Measurements from ENCODE around the gene KRT74.

KRT74 gene

GRCh38 chr12:52573743-52574142, at the start of gene KRT74:
KRT74 (minus strand) TSS chr12:52573843; CDS start chr12:52573777, 66 bp downstream.
- DNase-seq (ENCODE audit: low read depth): no peak

GRCh38 chr12:52622349-52622748, 48.7 kb upstream of the KRT74 start:
- no peak for DNase-seq (ENCODE audit: low read depth)

- DNase-seq (ENCODE audit: low read depth): no peak
These were observed 45.2 kb upstream of the KRT74 start for GRCh38 chr12:52618866-52619265.

GRCh38 chr12:52618216-52618615, 44.6 kb upstream of the KRT74 start, which contains the start of gene KRT73:
KRT73 (minus strand) TSS chr12:52618559; CDS start chr12:52618524, 35 bp downstream.
- no peak for DNase-seq (ENCODE audit: low read depth)

- no peak for DNase-seq (ENCODE audit: low read depth)
These were observed 43.8 kb upstream of the KRT74 start for GRCh38 chr12:52617403-52617785.

GRCh38 chr12:52616680-52617402, 43.2 kb upstream of the KRT74 start:
- no peak for DNase-seq (ENCODE audit: low read depth)

- DNase-seq (ENCODE audit: low read depth): no peak
These were observed 42.3 kb upstream of the KRT74 start for GRCh38 chr12:52615912-52616311.

- DNase-seq (ENCODE audit: low read depth): no peak
These were observed 41.7 kb upstream of the KRT74 start for GRCh38 chr12:52615208-52615868.

- no peak for DNase-seq (ENCODE audit: low read depth)
These were observed 41.0 kb upstream of the KRT74 start for GRCh38 chr12:52614381-52615207.

GRCh38 chr12:52613384-52614030, 39.9 kb upstream of the KRT74 start:
- DNase-seq (ENCODE audit: low read depth): no peak

- DNase-seq (ENCODE audit: low read depth): no peak
These were observed 39.1 kb upstream of the KRT74 start for GRCh38 chr12:52612431-52613383.

- no peak for DNase-seq (ENCODE audit: low read depth)
These were observed 37.4 kb upstream of the KRT74 start for GRCh38 chr12:52611080-52611468.

- no peak for DNase-seq (ENCODE audit: low read depth)
These were observed 35.4 kb upstream of the KRT74 start for GRCh38 chr12:52608826-52609630.

GRCh38 chr12:52608161-52608560, 34.5 kb upstream of the KRT74 start:
- no peak for DNase-seq (ENCODE audit: low read depth)

GRCh38 chr12:52607314-52607713, 33.7 kb upstream of the KRT74 start:
- DNase-seq (ENCODE audit: low read depth): no peak

- DNase-seq (ENCODE audit: low read depth): no peak
These were observed 33.1 kb upstream of the KRT74 start for GRCh38 chr12:52606581-52607218.

- no peak for DNase-seq (ENCODE audit: low read depth)
These were observed 32.5 kb upstream of the KRT74 start for GRCh38 chr12:52606096-52606495.

GRCh38 chr12:52605542-52605941, 31.9 kb upstream of the KRT74 start:
- DNase-seq (ENCODE audit: low read depth): no peak

- DNase-seq (ENCODE audit: low read depth): no peak
These were observed 31.2 kb upstream of the KRT74 start for GRCh38 chr12:52604859-52605258.

- no peak for DNase-seq (ENCODE audit: low read depth)
These were observed 29.7 kb upstream of the KRT74 start for GRCh38 chr12:52603314-52603713.

Data from GM04504 (cell line).